Peyer's patch (tissue), 4 donors: Measurements from ENCODE around the gene EDRF1. TPM values are rescaled to one million over a fixed set of nuclear protein-coding genes. Genes with fewer than 3 reads are reported as not detected.

Experiments used
- DNase-seq, 3 donors: peaks; one replicate each; pipeline ENCODE4 v3.0.0-alpha.2; 2017 to 2019
- H3K27ac ChIP-seq, 4 donors: fragments of 200-600 bp; sonication (generic); one replicate each; pipeline ENCODE4 v1.5.1; 2016 to 2019
- H3K27me3 ChIP-seq, 2 donors: fragments of 200-600 bp; sonication (generic); one replicate each; pipeline ENCODE4 v1.5.1; 2019
- H3K36me3 ChIP-seq, 3 donors: fragments of 200-600 bp; sonication (generic); one replicate each; pipeline ENCODE4 v1.5.1; 2016 to 2019
- H3K4me1 ChIP-seq, 4 donors: fragments of 200-600 bp; sonication (generic); one replicate each; pipeline ENCODE4 v1.5.1; 2016 to 2019
- H3K4me3 ChIP-seq, 4 donors: fragments of 200-600 bp; sonication (generic); 1 replicate in 3 of 4; 2 replicates in 1 of 4; pipeline ENCODE4 v1.5.1; 2016 to 2019; ENCODE audit warnings: mild to moderate bottlenecking in 1 of 4
- H3K9me3 ChIP-seq, 4 donors: fragments of 200-600 bp; sonication (generic); one replicate each; pipeline ENCODE4 v1.5.1; 2016 to 2019; ENCODE audit warnings: mild to moderate bottlenecking in 1 of 4
- CTCF ChIP-seq, 6 experiments: fragments of 450-650 bp in 4 of 6; fragments of 200-600 bp in 2 of 6; sonication (generic) in 1 of 6; IDR thresholded peaks; one replicate each; pipeline ENCODE4 v1.5.1; 2017 to 2019; ENCODE audit warnings: antibody characterized with exemption in 6 of 6, mild to moderate bottlenecking in 3 of 6, moderate library complexity in 1 of 6
- POLR2A ChIP-seq, 2 donors: fragments of 450-650 bp; IDR thresholded peaks; one replicate each; pipeline ENCODE4 v1.5.1; 2017; ENCODE audit warnings: antibody characterized with exemption in 2 of 2, mild to moderate bottlenecking in 2 of 2, moderate library complexity in 2 of 2
- total RNA-seq, 4 donors: library from RNA; depleted of rRNA; stranded (reverse); fragments of >200 nt; gene quantifications; one replicate each; pipeline ENCODE4 v1.1.0, GENCODE V29; 2016

The EDRF1 gene, protein sequence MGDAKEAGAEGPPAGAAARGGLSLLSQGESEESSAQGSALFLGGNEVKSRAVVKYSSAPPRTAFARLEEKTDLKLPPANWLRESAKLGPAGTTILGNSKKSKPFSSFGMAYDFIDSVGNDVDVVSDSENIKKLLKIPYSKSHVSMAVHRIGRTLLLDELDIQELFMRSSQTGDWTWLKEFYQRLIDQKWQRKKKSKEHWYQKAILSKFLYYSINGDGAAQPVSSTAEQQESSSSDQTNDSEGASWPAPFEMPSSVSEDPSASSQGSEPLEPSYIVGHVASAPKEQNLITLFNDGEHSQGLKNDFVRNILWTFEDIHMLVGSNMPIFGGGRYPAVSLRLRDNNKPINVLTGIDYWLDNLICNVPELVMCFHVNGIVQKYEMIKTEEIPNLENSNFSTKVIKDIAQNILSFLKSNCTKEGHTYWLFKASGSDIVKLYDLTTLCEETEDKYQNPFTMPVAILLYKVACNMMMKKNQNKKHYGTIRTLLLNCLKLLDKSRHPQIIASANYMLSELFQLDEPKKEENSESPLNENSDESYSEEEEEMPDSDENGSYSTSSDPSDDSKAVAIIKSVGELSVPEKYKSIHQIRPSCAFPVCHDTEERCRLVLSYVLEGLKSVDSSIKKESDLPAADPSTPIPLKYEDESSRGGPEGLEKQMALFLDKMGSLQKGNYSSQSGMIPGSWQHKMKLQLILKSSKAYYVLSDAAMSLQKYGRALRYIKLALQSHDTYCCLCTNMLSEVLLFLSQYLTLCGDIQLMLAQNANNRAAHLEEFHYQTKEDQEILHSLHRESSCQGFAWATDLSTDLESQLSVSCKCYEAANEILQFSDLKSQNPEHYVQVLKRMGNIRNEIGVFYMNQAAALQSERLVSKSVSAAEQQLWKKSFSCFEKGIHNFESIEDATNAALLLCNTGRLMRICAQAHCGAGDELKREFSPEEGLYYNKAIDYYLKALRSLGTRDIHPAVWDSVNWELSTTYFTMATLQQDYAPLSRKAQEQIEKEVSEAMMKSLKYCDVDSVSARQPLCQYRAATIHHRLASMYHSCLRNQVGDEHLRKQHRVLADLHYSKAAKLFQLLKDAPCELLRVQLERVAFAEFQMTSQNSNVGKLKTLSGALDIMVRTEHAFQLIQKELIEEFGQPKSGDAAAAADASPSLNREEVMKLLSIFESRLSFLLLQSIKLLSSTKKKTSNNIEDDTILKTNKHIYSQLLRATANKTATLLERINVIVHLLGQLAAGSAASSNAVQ
- 10 to 100 TPM; 24.3 to 60.2 (median 36.5) TPM for total RNA-seq

GRCh38 chr10:125719173-125720001 lies at the start of gene EDRF1:
EDRF1 (plus strand) TSS chr10:125719709; CDS start chr10:125719808, 99 bp downstream.
- Histone ChIP-seq H3K36me3 (peaks cover 0 to 27% (median 0%) of the 10 kb centered on the region in 3 donors), H3K27ac (peak within 1 kb of the TSS; percentile 79 to 88 (median 84)), H3K27me3 (no peaks in the 10 kb centered on the region), H3K9me3 (no peaks in the 10 kb centered on the region), H3K4me1 (peaks cover 0 to 13% (median 6%) of the 10 kb centered on the region in 4 donors), H3K4me3 (peak within 1 kb of the TSS; percentile 72 to 87 (median 82))
- peak; percentile 85 to 87 for TF ChIP-seq POLR2A (IDR thresholded peaks at IDR 0.05)
- peak in 1 of 6 experiments; percentile 7 for TF ChIP-seq CTCF (IDR thresholded peaks at IDR 0.05)
- peak; percentile 98 to 100 (median 99) for DNase-seq

DNA sequence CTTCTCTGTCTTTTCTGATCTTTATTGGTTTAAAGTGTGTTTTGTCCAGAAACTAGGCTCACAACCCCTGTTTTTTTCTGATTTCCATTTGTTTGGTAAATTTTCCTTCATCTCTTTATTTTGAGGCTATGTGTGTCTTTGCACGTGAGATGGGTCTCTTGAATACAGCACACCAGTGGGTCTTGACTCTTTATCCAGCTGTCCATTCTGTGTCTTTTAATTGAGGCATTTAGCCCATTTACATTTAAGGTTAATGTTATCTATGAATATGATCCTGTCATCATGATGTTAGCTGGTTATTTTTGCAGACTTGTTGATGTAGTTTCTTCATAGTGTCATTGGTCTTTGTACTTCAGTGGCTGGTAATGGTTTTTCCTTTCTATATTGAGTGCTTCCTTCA lies 46.6 kb upstream of the EDRF1 start:
- TF ChIP-seq POLR2A (IDR thresholded peaks at IDR 0.05), result no peak
- no peak for TF ChIP-seq CTCF (IDR thresholded peaks at IDR 0.05)
- H3K27ac ChIP-seq, result no peak overlapping the region
- no peak overlapping the region for H3K4me3 ChIP-seq
- H3K27me3 ChIP-seq, result no peaks in the 10 kb centered on the region
- no peaks in the 10 kb centered on the region for H3K4me1 ChIP-seq
- DNase-seq, result no peak
- H3K9me3 ChIP-seq, result no peaks in the 10 kb centered on the region
- H3K36me3 ChIP-seq, result no peaks in the 10 kb centered on the region

GRCh38 chr10:125679436-125679835 lies 40.1 kb upstream of the EDRF1 start:
- H3K9me3 ChIP-seq, result peaks cover 0 to 7% (median 0%) of the 10 kb centered on the region in 4 donors
- no peak overlapping the region for H3K4me3 ChIP-seq
- TF ChIP-seq POLR2A (IDR thresholded peaks at IDR 0.05), result no peak
- TF ChIP-seq CTCF (IDR thresholded peaks at IDR 0.05), result no peak
- no peaks in the 10 kb centered on the region for H3K27me3 ChIP-seq
- H3K27ac ChIP-seq, result no peak overlapping the region
- H3K36me3 ChIP-seq, result no peaks in the 10 kb centered on the region
- no peak for DNase-seq
- H3K4me1 ChIP-seq, result no peaks in the 10 kb centered on the region

GRCh38 chr10:125683063-125683462 lies 36.4 kb upstream of the EDRF1 start, which contains the start of gene TEX36:
TEX36 (minus strand) TSS chr10:125683163; CDS start chr10:125682989, 174 bp downstream.
- Histone ChIP-seq H3K9me3 (peaks cover 0 to 6% (median 0%) of the 10 kb centered on the region in 4 donors), H3K27me3 (no peaks in the 10 kb centered on the region), H3K4me1 (no peaks in the 10 kb centered on the region), H3K4me3 (no peak within 1 kb of the TSS), H3K27ac (no peak within 1 kb of the TSS), H3K36me3 (no peaks in the 10 kb centered on the region)
- TF ChIP-seq CTCF (IDR thresholded peaks at IDR 0.05), result no peak
- TF ChIP-seq POLR2A (IDR thresholded peaks at IDR 0.05), result no peak
- DNase-seq, result no peak
